Activated T-helper 9 cell treated with anti-CD3 and anti-CD28 coated beads, Interleukin-2, amount 50 U/mL, for 16 hours (primary cell): ENCODE measurements around the gene MAP1LC3C.

Experiments used
- DNase-seq: peaks from one replicate; pipeline ENCODE4 v3.0.0-alpha.2; 2020; ENCODE audit warnings: low read depth

The MAP1LC3C gene

DNA sequence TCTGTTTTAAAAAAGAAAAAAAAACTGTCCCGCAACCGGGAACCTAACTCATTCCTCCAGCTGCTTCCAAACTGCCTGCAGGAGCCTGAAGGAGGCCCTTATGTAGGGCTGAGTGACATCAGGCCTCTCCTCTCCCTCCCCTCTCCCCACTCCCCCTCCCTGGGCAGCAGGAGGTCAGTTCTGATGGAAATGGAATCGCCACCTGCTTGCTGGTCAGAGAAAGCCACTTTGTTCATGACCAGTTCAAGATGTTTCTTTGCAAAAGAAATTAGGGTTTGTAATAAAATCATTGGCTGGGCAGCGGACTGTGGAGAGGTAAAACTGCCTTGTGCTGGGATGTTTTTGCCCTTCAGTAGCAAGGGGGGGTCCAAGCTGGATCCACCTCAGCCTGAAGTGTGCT lies at the start of gene MAP1LC3C:
MAP1LC3C (minus strand) TSS at position 73 of the 400 bp plus-strand sequence. CDS start 90 bp downstream, outside the sequence.
- no peak for DNase-seq

DNA sequence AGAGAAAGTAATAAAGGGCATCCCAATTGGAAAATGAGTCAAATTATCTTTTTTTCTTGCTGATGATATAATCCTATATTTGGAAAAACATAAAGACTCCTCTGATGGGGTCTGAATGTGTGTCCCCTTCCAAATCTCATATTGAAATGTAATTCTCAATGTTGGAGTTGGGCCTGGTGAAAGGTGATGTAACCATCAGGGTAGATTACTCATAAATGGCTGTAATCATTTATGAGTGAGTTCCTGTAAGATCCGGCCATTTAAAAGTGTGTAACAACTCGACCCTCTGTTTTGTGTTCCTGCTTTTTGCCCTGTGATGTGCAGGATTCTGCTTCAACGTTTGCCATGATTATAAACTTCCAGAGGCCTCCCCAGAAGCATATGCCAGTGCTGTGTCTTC lies 44.3 kb upstream of the MAP1LC3C start:
- no peak for DNase-seq

DNA sequence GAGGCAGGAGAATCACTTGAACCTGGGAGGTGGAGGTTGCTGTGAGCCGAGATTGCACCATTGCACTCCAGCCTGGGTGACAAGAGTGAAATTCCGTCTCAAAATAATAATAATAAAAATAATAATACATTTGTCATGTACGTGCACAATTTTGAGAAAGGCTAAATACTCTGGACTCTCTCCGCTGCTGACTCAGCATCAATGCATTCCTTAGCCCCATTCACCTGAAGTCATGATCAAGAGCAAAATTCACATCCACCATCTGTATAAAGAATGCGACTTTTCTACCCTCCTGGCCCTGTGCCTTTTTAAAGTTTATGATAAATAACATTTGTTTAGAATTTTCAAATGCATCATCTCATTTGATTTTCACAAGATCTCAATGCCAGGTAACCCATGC lies 35.5 kb upstream of the MAP1LC3C start:
- DNase-seq, result no peak

DNA sequence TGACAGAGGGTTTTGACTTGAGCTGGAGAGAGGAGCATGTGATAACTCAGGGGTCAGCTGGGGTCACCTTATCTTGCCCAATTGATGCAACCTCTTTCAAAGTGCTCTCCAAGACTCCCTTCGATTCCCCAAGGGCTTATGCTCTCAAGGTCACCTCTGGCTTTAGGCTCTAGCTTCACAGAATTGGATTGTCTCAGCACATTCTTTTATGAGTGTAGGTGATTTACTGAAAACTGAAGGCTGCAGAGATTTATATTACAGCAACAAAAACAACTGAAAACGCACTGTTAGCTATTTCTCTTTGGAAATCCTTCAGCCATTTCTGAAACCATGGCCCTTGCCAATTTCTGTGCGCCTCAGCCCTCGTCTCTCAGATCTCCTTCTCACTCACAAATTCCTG lies 34.5 kb upstream of the MAP1LC3C start:
- DNase-seq, result no peak

DNA sequence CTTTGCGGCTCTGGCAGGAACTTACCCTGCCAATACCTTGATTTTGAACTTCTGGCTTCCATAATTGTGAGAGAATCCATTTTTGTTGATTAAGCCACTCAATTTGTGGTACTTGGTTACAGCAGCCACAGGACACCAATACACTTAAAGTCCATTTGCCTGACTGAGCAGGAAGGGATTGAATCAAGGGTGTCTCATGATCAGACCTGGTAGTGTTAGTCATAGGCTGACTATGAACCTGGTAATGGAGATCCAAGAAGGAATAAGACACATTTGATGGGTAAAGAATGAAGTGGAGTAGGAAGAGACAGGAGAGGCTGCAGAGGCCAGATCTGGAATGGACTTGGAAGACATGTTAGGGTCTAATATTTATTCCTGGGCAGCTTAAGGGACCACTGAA lies 31.2 kb upstream of the MAP1LC3C start:
- no peak for DNase-seq

DNA sequence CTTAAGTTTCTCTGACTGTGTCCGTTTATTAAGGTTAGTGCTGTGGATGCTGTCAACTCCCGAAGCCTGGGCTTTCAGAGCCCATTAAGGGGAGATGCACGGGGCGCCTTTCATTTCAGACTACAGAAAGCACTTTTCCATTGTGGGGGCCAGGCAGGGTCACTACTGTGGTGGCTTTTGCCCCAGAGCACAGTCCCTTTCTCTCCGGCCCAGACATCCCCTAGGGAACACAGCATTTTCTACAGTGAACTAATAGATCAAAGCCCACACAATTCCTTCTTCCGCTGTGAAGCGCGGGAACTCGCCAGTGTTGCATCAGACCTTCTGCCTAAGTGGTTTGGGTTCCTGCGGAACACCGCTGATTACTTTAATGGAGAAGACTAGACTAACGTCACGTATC lies 26.8 kb upstream of the MAP1LC3C start:
- no peak for DNase-seq

DNA sequence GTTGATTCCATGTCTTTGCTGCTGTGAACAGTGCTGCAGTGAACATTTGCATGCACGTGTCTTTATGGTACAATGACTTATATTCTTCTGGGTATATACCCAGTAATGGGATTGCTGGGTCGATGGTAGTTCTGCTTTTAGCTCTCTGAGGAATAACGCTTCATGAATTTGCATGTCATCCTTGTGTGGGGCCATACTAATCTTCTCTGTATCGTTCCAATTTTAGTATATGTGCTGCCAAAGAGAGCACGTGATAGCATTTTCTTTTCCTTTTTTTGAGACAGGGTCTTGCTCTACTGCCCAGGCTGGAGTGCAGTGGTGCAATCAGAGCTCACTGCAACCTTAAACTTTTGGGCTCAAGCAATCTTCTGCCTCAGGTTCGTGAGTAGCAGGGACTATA lies 24.9 kb upstream of the MAP1LC3C start:
- DNase-seq, result no peak

DNA sequence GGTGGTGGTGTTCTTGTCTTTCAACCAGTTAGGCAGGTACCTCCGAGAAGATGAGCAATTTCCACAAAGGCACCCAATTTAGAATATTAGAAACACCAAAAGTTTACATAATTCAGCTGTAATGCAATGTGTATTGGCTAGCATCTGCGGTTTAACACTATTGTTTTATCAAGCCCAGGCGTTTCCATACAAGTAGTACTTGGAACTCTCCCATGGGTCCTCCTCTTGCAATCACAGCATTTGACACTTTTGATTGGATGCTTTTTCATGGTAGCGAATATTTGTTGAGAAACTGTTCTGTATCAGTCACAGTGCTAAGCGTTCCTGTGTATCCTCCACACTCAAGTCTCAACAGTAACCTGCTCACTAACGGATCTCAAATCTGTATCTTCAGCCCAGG lies 20.1 kb upstream of the MAP1LC3C start:
- DNase-seq, result no peak

DNA sequence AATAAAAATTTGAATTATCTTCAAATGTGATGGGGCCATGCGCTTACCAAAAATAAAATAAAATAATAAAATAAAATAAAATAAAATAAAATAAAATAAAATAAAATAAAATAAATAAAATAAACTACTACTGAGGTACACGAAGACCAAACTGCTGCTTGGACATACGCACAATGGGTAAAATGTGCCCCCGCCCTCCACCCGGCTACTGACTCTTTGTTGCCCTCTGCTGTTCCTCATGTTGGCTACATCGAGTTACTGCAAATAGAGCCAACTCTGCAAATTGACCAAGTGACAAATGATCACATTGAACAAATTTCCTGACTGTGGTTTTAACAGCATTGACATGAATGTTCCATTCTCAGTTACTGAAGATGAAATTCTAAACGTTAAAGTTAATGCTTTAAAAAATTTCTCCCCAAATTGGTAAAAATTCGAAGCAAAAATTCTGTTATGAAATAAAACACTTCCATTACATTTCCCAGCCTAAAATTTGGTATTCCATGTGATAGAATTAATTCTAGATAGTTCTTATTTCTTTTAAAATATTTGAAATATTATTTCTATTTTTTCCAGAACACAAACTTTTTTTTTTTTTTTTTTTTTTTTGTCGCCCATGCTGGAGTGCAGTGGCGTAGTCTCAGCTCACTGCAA lies 18.8 kb upstream of the MAP1LC3C start:
- peak; percentile 1 for DNase-seq

DNA sequence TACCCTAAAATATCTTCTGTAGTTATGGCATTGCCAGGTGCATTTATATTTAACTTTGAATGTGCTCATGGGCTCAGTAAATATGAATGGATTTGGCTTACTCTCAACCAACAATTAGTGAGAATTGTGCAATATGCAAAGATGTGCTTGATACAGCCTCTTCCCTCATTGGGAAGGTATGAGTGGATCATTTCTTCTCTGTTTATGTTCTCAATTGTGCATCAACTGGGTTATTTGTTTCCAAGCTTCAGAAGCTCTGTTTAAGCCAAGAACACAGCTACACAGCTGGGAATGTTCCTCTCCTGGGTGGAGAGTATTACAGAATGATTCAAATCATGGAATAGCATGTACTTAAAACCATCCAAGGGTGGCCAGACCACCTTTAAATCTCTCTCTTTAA lies 17.6 kb upstream of the MAP1LC3C start:
- DNase-seq, result no peak

DNA sequence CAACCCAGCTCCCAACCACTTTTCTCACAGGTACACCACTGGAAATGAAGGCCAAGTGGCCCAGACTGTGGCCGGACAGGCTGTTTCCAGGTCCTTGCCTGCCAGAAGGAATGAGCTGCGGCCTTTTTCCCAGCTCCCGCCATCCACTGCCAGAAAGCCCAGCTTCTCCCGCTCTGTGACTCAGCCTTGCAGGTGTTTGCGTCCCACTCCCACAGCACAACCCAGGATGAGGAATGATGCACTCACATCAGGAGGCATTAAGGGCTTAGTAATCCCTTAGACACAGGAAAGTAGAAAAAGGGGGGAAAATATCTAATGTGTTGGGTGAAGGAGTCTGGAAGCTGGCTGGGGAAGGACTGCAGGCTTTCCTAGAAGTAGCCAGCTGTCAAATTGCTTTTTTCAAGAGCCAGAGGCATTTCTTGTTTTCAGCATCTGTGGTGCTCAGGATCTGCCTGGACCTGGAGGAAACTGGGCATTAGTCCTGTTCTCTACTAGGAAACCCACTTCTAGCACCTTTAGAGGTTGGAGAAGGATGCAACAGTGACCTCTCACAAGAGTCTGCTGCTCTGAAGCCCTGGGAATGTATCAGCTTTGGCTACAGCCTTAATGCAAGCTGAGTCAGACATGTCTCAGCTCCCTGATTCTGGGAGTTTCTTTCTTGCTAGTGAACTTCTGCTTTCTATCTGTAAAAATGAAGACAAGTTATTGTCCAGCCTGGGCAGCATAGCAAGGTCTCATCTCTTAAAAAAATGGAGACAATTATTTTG lies 13.2 kb upstream of the MAP1LC3C start:
- DNase-seq, result no peak

DNA sequence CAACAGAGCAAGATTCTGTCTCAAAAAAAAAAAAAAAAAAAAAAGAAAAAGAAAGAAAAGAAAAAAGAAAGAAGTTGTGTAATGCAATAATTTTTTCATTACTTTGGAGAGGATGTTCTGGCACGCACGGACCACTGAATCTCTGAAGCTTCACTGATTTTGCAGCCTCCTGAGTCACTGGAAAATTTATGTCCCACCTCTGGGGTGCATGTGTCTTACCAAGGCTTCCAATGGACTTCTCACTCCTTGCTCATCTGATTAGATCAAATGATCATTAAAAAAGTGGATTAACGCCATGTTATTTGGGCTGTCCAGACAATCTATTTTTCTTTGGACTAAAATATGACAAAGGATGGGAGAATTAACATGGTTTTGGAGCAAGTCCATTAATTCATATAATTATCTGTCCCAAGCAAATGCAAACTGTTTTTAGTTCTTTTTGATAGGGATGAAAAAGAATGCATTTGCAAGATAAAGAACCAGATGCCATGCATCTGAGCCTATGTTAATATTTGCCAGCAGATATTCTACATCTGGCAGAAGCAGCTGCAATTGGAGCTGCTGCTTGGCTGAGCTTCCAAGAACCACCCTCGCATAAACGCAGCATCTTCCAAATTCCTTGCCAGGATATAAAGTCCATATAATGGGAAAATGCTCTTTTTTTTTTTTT lies 10.1 kb upstream of the MAP1LC3C start:
- DNase-seq, result no peak

DNA sequence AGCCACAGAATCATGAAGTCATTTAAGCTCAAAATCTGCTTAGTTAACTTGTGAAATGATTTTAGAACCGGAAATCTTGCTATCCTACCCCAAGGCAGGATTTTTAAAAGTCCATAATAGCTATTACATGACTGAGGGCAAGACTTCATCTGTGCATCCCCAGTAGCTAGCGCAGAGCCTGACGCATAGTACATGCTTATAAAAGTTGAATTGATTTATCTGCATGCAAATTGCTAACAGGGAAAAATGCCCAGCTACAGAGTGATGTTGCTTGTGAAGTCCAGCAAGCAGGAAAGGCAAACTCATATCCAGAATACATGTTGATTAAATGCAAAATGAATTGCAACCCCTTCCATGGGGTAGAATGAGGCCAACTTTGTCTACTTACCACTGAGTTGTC lies 8.1 kb upstream of the MAP1LC3C start:
- DNase-seq, result no peak

DNA sequence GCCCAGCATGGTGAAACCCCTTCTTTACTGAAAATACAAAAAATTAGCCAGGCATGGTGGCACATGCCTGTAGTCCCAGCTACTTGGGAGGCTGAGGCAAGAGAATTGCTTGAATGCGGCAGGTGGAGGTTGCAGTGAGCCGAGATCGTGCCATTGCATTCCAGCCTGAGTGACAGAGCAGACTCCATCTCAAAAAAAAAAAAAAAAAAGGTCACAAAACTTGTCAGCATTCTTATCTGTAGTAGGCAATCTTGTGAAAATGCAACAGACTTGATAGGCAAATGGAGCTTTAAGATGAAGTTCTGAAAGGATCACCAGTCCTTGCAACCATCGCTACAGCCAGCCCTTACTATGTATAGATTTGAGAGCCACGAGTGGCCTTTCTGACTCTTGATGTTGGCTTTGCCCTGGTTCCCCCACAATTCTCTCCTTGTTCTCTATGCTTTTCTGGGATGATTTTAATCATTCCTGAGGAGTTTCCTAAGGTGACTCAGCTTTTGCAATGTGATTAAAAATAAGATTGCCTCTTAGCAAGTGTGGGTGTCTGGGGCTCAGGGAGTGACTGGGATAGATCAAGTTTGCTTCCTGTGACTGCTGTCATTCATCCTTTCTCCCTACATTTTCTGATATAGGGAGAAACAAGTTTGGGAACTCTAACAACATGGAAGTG lies 7.1 kb upstream of the MAP1LC3C start:
- no peak for DNase-seq

DNA sequence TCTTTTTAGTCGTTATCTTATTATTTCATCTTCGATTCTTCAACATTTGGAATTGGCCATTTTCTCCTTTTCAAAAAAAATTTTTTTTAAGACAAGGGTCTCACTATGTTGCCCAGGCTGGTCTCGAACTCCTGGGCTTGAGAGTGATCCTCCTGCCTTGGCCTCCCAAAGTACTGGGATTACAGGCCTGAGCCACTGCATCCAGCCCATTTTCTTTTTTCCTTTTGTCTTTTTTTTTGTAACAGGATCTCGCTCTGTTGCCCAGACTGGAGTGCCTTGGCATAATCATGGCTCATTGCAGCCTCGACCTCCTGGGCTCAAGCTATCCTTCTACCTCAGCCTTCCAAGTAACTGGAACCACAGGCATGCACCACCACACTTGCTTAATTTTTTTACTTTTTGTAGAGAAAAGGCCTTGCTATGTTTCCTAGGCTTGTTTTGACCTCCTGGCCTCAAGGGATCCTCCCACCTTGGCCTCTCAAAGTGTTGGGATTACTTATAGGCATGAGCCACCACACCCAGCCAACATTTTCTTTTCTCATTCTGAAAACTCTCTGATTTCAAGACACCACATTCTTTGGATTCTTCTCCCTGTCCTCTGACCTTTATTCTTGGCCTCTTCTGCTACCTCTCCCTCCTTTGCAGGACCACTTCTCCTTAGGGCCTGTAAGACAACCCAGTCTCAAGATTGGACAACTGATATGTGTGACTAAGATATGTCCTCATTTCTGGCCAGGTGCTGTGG lies 6.0 kb upstream of the MAP1LC3C start:
- no peak for DNase-seq

DNA sequence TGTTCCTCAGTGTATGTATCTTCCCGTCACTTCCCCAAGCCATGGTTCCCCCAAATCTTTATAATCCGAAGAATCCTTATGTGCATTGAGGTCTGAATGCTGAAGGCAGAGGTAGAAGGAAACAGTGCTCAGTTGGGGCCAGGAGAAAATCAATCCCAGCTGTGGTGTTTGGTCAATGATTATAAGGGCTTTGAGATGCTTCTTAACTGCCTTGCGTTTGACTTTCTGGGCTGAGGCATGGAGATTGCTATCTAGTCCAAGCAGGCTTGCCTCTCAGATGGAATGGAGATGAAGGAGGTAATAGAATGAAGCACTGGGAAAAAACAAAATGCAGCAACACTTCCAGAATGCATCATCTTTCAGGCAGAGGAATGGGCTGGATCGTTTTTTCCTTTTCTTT lies 3.6 kb upstream of the MAP1LC3C start:
- no peak for DNase-seq

DNA sequence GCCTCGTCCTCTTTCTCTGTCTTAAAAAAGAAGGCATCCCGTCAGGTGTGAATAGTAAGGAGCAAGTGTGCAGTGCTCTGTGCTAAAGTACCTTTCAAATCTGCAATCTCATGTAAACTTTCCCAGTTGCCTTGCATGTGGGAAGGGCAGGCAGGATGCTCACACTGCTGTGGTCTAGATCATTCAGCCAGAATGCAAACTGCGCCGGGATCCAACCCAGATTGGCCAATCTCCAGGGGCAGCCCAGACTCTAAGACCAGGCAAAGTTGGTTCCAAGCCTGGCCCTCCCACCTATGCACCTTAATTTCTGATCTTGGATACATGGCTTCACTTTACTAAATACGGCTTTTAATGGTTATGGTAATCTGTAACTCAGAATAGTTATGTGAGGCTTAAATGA lies 3.2 kb upstream of the MAP1LC3C start:
- no peak for DNase-seq

DNA sequence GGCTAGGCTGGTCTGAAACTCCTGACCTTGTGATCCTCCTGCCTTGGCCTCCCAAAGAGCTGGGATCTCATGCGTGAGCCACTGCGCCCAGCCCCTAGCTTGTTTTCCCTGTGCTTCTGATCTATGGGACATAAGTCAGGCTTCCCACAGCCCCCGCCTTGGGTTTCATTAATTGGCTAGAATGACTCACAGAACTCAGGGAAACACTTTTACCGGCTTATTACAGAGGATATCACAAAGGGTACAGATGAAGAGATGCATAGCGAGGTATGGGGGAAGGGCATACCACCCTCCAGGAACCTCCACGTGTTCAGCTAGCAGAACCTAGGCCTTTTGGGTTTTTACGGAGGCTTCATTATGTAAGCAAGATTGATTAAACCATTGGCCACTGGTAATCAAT lies 1.5 kb upstream of the MAP1LC3C start:
- no peak for DNase-seq

DNA sequence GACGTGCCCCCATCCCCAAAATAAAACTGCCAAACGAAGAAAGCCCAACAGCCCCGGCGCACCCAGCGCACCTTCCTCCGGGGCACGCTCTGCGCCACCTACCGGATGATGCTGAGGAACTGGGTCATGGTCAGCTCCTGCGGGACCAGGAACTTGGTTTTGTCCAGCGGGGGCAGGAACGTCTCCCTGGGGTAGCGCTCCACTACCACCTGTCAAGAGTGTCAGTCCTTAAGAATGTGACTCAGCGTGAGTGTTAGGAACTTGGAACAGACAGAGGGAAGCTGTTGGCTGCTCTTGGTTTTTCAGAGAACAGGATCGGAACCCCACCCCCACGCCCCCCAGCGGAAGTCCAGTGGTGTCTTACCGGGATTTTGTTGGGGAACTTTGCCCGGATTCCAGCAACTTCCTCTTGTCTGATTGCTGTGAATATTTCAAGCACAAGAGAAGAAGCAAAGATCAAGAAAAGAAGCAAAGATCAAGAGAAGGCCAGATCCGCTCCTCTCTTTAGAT lies 431 bp downstream of the MAP1LC3C start:
- peak; percentile 4 for DNase-seq

DNA sequence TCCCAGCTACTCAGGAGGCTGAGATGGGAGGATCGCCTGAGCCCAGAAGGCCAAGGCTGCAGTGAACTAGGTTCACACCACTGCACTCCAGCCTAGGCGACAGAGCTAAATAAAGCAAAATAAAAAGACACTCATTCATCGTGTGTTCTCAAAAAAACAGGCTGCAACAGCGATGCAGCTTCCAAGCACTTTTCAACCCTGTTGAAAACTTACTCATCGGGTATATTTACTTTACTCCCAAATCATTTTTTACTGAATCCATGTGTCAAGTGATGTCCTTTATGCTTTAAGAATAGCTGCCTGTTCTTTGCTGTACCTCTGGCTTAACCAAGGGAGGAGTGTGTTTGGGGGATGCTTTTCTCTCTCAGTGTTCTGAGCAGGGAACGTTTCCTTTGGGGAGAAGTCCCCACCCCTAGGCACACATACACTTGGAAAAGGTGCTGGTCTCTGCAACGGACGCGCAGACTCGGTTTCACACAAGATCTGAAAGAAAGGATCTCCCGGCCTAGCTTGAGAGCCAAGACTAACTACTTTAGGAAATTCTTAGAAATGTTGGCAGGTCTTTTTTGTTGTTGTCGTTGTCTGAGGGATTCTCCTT lies 1.4 kb downstream of the MAP1LC3C start:
- no peak for DNase-seq

DNA sequence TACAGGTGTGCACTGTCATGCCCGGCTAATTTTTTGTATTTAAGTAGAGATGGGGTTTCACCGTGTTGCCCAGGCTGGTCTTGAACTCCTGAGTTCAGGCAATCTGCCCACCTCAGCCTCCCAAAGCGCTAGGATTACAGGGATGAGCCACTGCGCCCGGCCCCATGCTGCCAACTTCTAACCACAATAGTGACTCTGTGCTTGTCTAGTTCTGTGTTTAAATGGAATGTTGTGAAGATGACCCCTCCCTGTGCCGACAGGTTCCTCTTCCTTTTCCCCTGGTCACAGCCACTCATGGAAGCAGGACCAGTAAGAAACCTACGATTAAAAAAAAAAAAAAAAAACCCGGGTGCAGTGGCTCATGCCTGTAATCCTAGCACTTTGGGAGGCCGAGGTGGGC lies 4.7 kb downstream of the MAP1LC3C start:
- no peak for DNase-seq
